Activated B cell treated with CpG ODN at 0.5 μM for 24 hours (primary cell): ENCODE results near the gene RNPEP. TPM values are rescaled to one million over a fixed set of nuclear protein-coding genes. Genes with fewer than 3 reads are reported as not detected.
A peak's percentile ranks its signal among the peaks of the same experiment; 100 is the strongest.

ENCODE experiments used
- ATAC-seq: fragments of 200-7000 bp; cut with Tn5 transposase; one replicate; pipeline ENCODE4 v1.10.0; 2021; ENCODE audit warnings: low read depth, mild to moderate bottlenecking, moderate library complexity
- CTCF ChIA-PET: fragments of 350-600 bp; sonication (Branson Sonifier 250); formaldehyde crosslinking; loops from one replicate; lab custom pipeline; 2021; ENCODE audit warnings: antibody characterized with exemption; lab: Charles Lee
- POLR2A ChIA-PET: fragments of 350-600 bp; sonication (Branson Sonifier 250); formaldehyde crosslinking; loops from one replicate; lab custom pipeline; 2021; ENCODE audit warnings: antibody characterized with exemption; lab: Charles Lee
- DNase-seq: peaks from one replicate; pipeline ENCODE4 v3.0.0; 2022
- H3K27ac Mint-ChIP-seq: one replicate; pipeline ENCODE4 v1.8.0; 2020; ENCODE audit warnings: mixed read lengths
- H3K27me3 Mint-ChIP-seq: one replicate; pipeline ENCODE4 v1.8.0; 2021; ENCODE audit warnings: mixed read lengths
- H3K36me3 Mint-ChIP-seq: one replicate; pipeline ENCODE4 v1.8.0; 2021; ENCODE audit warnings: low read depth, mixed read lengths
- H3K4me1 Mint-ChIP-seq: one replicate; pipeline ENCODE4 v1.8.0; 2021; ENCODE audit warnings: mixed read lengths
- H3K4me3 Mint-ChIP-seq: one replicate; pipeline ENCODE4 v1.8.0; 2020; ENCODE audit warnings: mild to moderate bottlenecking, mixed read lengths
- H3K9me3 Mint-ChIP-seq: one replicate; pipeline ENCODE4 v1.8.0; 2020; ENCODE audit warnings: mixed read lengths
- intact Hi-C: fragments of 100-400 bp; cut with micrococcal nuclease; formaldehyde crosslinking; loops from one replicate; pipeline ENCODE4 v1.15.1; 2024
- total RNA-seq: library from RNA; stranded (reverse); gene quantifications from 2 replicates; pipeline ENCODE4 v1.2.3, GENCODE V29; 2022
- TF ChIP-seq, protein P1 (sequence below): fragments of 200-600 bp; IDR thresholded peaks from one replicate; pipeline ENCODE4 v1.8.0; 2022; ENCODE audit warnings: antibody characterized with exemption, mild to moderate bottlenecking

Gene RNPEP, protein sequence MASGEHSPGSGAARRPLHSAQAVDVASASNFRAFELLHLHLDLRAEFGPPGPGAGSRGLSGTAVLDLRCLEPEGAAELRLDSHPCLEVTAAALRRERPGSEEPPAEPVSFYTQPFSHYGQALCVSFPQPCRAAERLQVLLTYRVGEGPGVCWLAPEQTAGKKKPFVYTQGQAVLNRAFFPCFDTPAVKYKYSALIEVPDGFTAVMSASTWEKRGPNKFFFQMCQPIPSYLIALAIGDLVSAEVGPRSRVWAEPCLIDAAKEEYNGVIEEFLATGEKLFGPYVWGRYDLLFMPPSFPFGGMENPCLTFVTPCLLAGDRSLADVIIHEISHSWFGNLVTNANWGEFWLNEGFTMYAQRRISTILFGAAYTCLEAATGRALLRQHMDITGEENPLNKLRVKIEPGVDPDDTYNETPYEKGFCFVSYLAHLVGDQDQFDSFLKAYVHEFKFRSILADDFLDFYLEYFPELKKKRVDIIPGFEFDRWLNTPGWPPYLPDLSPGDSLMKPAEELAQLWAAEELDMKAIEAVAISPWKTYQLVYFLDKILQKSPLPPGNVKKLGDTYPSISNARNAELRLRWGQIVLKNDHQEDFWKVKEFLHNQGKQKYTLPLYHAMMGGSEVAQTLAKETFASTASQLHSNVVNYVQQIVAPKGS
- 37.3 and 38.3 TPM in 2 replicates for total RNA-seq

DNA sequence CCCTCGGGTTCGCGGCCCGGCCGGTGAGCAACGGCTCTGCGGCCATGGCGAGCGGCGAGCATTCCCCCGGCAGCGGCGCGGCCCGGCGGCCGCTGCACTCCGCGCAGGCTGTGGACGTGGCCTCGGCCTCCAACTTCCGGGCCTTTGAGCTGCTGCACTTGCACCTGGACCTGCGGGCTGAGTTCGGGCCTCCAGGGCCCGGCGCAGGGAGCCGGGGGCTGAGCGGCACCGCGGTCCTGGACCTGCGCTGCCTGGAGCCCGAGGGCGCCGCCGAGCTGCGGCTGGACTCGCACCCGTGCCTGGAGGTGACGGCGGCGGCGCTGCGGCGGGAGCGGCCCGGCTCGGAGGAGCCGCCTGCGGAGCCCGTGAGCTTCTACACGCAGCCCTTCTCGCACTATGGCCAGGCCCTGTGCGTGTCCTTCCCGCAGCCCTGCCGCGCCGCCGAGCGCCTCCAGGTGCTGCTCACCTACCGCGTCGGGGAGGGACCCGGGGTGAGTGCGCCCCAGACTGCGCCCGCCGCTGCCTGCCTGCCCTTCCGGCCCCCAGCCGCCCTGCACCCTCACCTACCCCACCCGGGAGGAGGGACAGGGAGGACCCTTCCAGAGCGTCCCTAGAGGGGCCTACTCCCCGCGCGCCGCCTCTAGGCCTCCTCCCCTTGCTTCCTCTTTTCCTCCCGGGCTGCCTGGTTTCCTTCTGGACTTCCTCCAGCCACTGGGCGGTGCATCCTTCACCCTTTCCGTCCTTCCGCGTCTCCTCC, at the start of gene RNPEP:
Gene RNPEP, plus strand, starts transcription at position 26 of the 757 bp plus-strand sequence. Its CDS starts 19 bp downstream, at position 45.
- ChIA-PET POLR2A (interaction anchor here (0.6 to 2.3 kb wide), 5 partner anchors 11 to 944 kb away, joined by 3 to 16 read pairs (median 3); partner anchors contain the start of genes KLHL12 and TIMM17A), CTCF (interaction anchor here (0.6 to 1.4 kb wide), 2 partner anchors 9 to 737 kb away, joined by 3 read pairs; no protein-coding TSS in a partner anchor)
- peak; percentile 77 for ATAC-seq
- DNase-seq, result peak; percentile 60
- peaks cover 19% of the 10 kb centered on the region for H3K4me1 Mint-ChIP-seq
- H3K36me3 Mint-ChIP-seq, result peaks cover 7% of the 10 kb centered on the region
- peak within 1 kb of the TSS; percentile 81 for H3K27ac Mint-ChIP-seq
- intact Hi-C loops, result loop anchor here (1.0 kb wide), 1 partner anchor 28 kb away; the partner anchor contains the start of gene TIMM17A
- H3K9me3 Mint-ChIP-seq, result no peaks in the 10 kb centered on the region
- no peaks in the 10 kb centered on the region for H3K27me3 Mint-ChIP-seq
- TF ChIP-seq, protein P1, sequence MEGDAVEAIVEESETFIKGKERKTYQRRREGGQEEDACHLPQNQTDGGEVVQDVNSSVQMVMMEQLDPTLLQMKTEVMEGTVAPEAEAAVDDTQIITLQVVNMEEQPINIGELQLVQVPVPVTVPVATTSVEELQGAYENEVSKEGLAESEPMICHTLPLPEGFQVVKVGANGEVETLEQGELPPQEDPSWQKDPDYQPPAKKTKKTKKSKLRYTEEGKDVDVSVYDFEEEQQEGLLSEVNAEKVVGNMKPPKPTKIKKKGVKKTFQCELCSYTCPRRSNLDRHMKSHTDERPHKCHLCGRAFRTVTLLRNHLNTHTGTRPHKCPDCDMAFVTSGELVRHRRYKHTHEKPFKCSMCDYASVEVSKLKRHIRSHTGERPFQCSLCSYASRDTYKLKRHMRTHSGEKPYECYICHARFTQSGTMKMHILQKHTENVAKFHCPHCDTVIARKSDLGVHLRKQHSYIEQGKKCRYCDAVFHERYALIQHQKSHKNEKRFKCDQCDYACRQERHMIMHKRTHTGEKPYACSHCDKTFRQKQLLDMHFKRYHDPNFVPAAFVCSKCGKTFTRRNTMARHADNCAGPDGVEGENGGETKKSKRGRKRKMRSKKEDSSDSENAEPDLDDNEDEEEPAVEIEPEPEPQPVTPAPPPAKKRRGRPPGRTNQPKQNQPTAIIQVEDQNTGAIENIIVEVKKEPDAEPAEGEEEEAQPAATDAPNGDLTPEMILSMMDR, result no peak
- peak within 1 kb of the TSS; percentile 94 for H3K4me3 Mint-ChIP-seq

DNA sequence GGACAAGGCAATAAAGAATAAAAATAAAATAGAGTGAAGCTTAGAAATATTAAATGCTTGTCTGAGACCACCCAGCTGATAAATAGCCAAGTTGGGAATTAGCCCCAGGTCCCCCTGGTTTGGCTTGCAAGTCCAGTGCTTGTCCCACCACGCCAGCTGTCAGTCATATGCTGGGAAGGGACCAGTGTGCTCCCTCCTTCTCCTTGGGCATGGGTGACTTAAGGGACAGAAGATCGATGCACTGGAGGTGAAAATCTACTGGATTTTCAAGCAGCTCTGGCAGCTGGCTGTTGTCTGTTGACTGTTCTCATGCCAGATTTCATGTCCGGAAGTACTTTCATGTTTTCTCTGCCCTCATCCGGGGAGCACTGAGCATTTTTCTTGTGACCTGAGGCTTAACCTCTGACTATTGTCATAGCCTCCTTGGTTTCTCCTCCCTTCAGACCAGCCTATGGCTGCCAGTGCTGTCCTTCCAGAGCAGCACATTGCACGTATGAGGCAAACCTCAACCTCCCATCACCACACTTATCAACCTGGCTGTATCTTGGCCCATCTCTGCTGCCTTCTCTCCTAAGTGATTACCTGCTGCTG, 48.5 kb upstream of the RNPEP start:
- TF ChIP-seq, protein P1, result no peak
- no peak overlapping the region for H3K4me3 Mint-ChIP-seq
- no peaks in the 10 kb centered on the region for H3K36me3 Mint-ChIP-seq
- ChIA-PET CTCF (no interaction called here), POLR2A (no interaction called here)
- intact Hi-C loops, result no loop called here
- H3K4me1 Mint-ChIP-seq, result no peaks in the 10 kb centered on the region
- peaks cover 7% of the 10 kb centered on the region for H3K27me3 Mint-ChIP-seq
- no peaks in the 10 kb centered on the region for H3K9me3 Mint-ChIP-seq
- no peak for DNase-seq
- H3K27ac Mint-ChIP-seq, result no peak overlapping the region
- no peak for ATAC-seq

DNA sequence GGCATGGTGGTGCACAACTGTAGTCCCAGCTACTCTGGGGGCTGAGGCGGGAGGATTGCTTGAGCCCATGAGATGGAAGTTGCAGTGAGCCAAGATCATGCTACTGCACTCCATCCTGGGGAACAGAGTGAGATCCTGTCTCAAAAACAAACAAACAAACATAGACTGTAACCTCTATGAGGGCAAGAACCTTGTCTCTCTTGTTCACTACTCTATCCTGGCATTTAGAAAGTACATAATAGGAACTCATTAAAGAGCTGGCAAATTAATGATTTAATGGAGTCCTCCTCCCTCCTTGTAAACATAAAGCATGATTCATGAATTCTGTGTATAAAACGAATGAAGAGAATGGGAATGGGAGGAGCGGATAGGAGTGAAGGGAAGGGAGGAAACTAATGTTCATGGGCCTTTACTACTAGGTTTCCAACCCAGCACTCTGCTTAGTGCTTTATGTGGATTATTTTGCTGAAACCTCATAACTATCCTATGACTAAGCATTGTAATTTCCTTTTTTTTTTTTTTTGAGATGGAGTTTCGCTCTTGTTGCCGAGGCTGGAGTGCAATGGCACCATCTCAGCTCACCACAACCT, 44.7 kb upstream of the RNPEP start:
- no peak for ATAC-seq
- DNase-seq, result no peak
- Mint-ChIP-seq H3K36me3 (no peaks in the 10 kb centered on the region), H3K4me3 (no peak overlapping the region), H3K9me3 (no peaks in the 10 kb centered on the region), H3K27ac (no peak overlapping the region), H3K27me3 (peaks cover 12% of the 10 kb centered on the region), H3K4me1 (no peaks in the 10 kb centered on the region)
- TF ChIP-seq, protein P1, result no peak
- ChIA-PET POLR2A (no interaction called here), CTCF (no interaction called here)
- intact Hi-C loops, result no loop called here

DNA sequence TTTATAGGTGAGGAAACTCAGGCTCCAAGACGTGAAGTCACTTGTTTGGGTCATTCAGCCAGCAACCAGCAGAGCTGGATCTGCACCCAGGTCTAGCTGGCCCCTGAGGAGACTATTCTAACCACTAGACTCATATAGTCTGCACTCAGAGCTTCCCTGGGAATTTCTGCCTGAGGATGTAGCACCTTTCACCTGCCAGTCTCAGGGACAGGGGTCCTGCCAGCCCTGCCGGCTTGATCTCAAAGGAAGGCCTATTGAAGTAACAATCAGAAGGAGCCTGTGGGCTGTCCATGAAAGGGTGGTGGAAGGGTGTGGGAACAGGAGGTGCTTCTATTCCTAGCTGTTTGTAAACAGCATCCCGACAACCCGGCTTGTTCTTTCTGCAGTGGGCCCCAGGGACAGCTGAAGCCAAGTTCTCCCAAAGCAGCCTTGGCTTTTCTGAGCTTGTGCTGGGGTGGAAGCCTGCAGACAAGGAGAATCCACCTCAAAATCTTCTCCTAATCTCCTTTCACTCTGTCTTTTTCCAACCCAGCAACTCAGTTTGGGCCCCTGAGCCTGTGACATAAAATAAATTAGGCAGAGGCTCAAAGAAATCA, 43.9 kb upstream of the RNPEP start:
- Mint-ChIP-seq H3K9me3 (no peaks in the 10 kb centered on the region), H3K27ac (no peak overlapping the region), H3K4me3 (no peak overlapping the region), H3K27me3 (peaks cover 11% of the 10 kb centered on the region), H3K4me1 (no peaks in the 10 kb centered on the region), H3K36me3 (no peaks in the 10 kb centered on the region)
- POLR2A ChIA-PET, result no interaction called here
- TF ChIP-seq, protein P1, result no peak
- no peak for DNase-seq
- intact Hi-C loops, result no loop called here
- CTCF ChIA-PET, result no interaction called here
- ATAC-seq, result no peak
